Stimulated activated CD4-positive, alpha-beta T cell treated with anti-CD3 and anti-CD28 coated beads, Interleukin-2, amount 100 ng/mL, for 24 hours (primary cell): ENCODE data around the gene CTDSP2.
"Not testable (repeated sequence)": the region's sequence is repeated elsewhere in the genome, so short reads cannot be mapped to it uniquely, and the experiment has no call there.

Experiments
- DNase-seq, 2 donors: peaks; one replicate each; pipeline ENCODE4 v3.0.0-alpha.2; 2020

The CTDSP2 gene

DNA sequence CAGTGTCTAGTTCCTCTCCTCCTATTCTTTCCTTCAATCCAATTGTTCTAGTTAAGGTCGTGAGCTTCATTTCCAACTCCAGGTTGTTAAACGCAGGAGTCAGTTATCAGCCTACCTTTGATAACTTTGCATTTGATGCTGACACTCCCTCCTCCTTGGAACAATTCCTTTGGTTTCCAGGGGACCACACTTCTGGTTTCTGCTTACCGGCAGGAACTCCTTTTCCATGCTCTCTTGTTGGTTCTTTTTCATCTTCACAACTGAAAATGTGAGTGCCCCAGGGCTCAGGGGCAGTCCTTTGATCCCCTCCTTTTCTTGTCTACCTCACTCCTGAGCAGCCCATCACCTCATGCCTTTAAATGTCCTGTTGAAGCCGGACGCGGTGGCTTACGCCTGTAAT lies 69.2 kb downstream of the CTDSP2 start:
- no peak for DNase-seq

DNA sequence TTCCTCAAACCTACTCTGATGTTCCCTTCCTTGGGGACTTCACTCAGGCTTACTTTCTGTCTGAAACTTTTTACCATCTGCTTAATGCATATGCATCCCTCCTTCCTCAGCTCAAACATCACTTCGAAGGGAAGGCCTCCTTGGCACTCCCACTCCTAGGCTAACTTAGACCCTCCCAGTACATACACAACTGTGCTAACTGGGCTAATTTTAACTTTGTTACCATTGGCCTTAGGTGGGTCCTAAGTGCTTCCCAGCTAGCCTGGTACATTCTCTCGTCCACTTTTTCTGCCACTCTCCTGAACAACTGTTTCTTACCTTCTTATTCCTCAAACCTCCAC lies 70.3 kb downstream of the CTDSP2 start:
- DNase-seq, result no peak

DNA sequence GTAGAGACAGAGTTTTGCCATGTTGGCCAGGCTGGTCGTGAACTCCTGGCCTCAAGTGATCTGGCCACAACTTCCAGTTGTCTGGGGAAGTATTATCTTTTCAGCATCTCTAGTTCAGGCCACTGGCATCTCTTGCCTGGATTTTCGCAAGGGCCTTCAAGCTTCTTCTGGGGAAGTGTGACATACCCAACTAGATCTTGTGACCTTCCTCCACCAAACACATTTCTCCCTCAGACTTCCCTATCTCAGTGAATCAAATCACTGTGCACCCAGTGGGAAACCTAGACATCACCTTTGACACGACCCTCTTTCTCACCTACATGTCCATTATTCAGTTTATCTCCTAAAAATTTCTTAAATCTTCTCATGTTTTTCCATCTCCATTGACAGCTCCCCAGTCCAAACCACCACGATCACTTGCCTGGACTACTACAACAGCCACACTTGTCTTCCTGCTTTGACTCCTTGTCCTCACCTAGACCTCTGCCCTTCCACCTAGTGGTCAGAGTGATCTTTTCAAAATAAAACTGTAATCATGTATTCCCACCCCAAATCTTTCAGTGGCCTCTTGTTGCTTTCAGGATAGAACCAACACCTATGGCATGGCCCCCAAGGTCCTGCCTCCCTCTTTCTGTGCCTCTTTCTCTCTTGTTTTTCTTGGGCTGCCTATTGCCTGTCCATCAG lies 70.8 kb downstream of the CTDSP2 start:
- no peak for DNase-seq

DNA sequence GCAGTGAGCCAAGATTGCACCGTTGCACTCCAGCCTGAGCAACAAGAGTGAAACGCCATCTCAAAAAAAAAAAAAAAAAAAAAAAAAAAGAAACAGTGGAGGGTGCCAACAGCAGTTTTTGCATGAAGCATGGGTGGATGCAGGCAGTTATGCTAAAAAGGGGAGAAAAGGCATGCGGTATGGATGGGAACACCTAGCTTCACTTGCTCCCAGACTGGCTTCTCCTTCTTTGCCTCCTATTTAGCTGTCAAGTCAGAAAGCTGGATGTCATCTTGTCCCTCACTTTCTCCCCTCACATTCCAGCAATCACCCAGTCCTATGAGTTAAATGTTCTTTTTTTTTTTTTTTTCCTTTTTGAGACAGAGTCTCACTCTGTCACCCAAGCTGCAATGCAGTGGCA lies 71.5 kb downstream of the CTDSP2 start:
- no peak for DNase-seq

DNA sequence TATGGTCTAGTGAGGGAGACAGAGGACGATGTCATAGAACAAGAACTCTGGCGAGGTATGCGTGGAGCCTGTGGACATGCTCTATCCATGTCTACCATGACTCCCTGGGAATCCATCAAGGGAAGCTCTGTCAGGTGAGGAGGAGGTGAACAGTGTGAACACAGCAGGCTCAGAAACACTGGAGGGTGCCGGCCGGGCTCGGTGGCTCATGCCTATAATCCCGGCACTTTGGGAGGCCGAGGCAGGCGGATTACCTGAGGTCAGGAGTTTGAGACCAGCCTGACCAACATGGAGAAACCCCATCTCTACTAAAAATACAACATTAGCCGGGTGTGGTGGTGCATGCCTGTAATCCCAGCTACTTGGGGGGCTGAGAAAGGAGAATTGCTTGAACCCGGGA lies 71.9 kb downstream of the CTDSP2 start:
- DNase-seq, result not testable (repeated sequence)

DNA sequence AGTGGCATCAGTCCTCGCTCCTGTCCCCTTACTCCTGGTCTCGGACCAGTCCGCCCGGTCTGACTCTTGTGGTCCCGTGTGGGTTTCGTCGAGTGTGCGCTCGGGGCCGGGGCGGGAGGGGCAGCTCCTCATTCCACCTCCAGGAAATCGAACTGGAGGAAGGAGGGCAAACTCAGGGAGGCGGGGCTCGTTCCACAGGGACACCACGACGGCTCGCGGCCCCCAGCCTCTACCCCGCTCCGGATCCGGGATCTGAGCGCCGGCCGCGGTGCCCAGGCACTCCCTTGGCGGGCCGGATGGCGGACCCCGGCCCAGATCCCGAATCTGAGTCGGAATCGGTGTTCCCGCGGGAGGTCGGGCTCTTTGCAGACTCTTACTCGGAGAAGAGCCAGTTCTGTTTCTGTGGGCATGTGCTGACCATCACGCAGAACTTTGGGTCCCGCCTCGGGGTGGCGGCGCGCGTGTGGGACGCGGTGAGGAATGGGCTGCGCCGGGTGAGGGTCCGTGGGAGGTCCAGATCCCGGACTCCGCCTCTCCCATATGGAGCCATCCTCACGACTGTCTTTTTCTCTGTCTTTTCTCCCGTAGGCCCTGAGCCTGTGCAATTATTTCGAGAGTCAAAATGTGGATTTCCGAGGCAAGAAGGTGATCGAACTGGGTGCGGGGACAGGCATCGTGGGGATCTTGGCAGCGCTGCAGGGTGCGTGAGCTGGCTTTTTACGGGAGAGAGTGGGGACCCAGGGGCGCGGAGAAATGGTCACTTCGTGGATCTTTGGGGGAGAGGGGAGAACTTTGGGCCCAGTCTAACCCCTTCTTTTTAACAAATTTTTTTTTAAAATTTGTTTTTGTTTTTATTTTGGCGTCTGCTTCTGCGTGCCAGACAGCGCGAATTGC lies 73.9 kb downstream of the CTDSP2 start, which contains the start of gene EEF1AKMT3:
Gene EEF1AKMT3, plus strand, starts transcription at position 186 of the 894 bp plus-strand sequence. Its CDS starts 111 bp downstream, at position 297.
- DNase-seq, result peak in 1 of 2 donors; percentile 53

DNA sequence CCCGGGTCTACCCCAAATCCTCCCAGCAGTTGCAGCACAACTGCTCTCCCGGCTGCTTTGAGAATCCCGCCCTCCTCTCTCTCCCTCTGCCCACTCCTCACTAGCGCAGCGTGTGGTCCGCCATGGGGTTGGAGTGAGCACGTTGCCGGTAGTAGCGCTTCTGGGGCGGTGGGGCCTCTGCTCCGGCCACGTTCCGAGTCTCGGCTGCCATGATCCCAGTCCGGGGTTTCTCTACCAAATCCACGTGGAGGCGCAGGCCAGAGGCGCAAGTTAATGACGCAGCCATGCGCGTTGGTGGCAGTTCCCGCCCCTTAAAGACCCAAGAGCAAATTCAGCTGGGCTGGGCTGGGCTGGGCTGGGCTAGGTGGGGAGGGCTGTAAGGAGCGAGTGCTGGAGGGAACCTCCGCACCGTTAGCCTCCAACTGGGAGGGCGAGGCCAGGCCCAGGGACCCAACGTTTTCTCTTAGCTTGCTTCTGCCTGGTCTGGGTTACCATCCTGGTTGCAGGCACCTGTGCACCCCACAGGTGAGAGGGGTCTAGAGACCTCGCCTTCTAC lies 74.6 kb downstream of the CTDSP2 start, which contains the start of gene METTL1:
Gene METTL1, minus strand, starts transcription at position 233 of the 556 bp plus-strand sequence. Its CDS starts 22 bp downstream, at position 211.
- peak; percentile 92 to 94 for DNase-seq

DNA sequence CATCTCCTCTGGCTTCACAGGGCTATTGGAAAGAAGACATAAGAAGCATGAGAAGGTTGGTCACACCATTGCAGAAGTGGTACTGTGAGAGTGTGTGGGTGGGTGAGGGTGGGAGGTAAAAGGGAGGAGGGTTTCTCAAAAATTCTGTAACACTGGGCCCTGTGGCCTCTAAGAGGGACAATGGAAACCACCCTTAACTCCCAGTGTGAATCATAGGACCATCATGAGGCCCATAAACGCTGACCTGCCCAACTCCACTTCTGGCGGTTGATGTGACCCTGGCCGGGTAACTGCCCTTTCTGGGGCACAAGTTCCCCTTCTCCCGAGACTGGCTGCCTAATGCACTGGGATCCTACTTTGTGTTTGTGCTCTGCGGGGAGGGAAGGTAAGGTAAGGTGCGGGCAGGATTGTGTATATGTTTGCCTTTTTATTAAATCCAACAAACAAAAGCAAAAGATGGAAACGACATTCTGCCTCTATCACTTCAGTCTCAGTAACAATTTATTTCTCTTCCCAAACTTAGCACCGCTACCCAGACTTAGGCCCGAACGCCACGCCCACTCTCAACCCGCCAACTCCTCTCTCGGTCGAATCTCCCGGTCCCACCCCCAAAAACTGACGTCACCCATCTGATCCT lies 75.2 kb downstream of the CTDSP2 start:
- peak; percentile 94 to 95 for DNase-seq

DNA sequence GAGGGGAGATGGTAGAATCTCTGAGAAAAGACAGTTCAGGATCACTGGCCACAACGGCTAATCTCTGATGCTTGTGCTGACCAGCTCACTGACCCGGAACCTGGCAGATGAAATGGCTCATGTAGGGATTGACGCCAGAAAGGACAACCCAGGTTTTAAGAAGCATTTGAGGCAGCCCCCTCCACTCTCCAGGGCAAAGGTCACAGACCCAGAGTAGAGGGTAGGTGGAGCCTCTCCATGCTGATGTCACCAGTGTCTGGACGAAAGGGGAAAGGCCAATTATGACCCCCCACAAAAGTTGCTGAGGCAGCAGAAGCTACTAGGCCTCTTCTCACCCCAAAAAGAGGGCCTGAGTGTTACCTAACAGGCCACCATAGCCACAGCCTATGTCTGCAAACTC lies 75.8 kb downstream of the CTDSP2 start:
- DNase-seq, result no peak
